SK-N-MC (cell line): ENCODE data around the gene MVK.

ENCODE experiments used
- FOXP2 ChIP-seq: optimal IDR thresholded peaks from 2 replicates; pipeline ENCODE3; 2011; ENCODE audit warnings: mild to moderate bottlenecking, moderate library complexity; ENCODE audit not compliant: insufficient read depth; ENCODE audit errors: extremely low read length, control extremely low read depth
- POLR2AphosphoS5 ChIP-seq: IDR thresholded peaks from 2 replicates; pipeline ENCODE4 v1.6.1; 2012; ENCODE audit warnings: mild to moderate bottlenecking, low read depth, low read length, borderline replicate concordance

- peak; percentile 60 for TF ChIP-seq FOXP2
- TF ChIP-seq POLR2AphosphoS5 = peak; percentile 36; the same call in 1 of the 2 replicates
Observed at GRCh38 chr12:109597795-109598427, 24.3 kb downstream of the MVK start.
